Measurements from ENCODE around the gene HNMT.

Gene HNMT

GRCh38 chr2:138060301-138060635 is 96.0 kb downstream of the HNMT start (continued):
- TF ChIP-seq ZNF18 (tag by site-specific recombination; IDR thresholded peaks at IDR 0.05), result no peak
- no peak for TF ChIP-seq GLI2 (tag by site-specific recombination; IDR thresholded peaks at IDR 0.05; ENCODE audit: borderline replicate concordance, low read depth)
- TF ChIP-seq WT1 (tag by site-specific recombination; IDR thresholded peaks at IDR 0.05), result no peak
- TF ChIP-seq ZNF350 (tag by site-specific recombination; IDR thresholded peaks at IDR 0.05), result no peak
- 0 out of 2 replicates have a peak, but pooled peaks have one; percentile 38 for TF ChIP-seq ZNF169 (tag by site-specific recombination; IDR thresholded peaks at IDR 0.05)
- peak; percentile 71 for TF ChIP-seq ZBTB21 (tag by site-specific recombination; IDR thresholded peaks at IDR 0.05)
- TF ChIP-seq ZNF280D (tag by site-specific recombination; IDR thresholded peaks at IDR 0.05), result no peak
- no peak for TF ChIP-seq ZNF658 (tag by site-specific recombination; IDR thresholded peaks at IDR 0.05)
- TF ChIP-seq ZNF629 (tag by site-specific recombination; IDR thresholded peaks at IDR 0.05), result peak; percentile 82
- TF ChIP-seq KLF8 (tag by site-specific recombination; IDR thresholded peaks at IDR 0.05), result peak; percentile 60
- TF ChIP-seq ZXDB (tag by site-specific recombination; IDR thresholded peaks at IDR 0.05), result peak; percentile 49
- TF ChIP-seq, protein P1, sequence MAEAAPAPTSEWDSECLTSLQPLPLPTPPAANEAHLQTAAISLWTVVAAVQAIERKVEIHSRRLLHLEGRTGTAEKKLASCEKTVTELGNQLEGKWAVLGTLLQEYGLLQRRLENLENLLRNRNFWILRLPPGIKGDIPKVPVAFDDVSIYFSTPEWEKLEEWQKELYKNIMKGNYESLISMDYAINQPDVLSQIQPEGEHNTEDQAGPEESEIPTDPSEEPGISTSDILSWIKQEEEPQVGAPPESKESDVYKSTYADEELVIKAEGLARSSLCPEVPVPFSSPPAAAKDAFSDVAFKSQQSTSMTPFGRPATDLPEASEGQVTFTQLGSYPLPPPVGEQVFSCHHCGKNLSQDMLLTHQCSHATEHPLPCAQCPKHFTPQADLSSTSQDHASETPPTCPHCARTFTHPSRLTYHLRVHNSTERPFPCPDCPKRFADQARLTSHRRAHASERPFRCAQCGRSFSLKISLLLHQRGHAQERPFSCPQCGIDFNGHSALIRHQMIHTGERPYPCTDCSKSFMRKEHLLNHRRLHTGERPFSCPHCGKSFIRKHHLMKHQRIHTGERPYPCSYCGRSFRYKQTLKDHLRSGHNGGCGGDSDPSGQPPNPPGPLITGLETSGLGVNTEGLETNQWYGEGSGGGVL (tag by site-specific recombination; IDR thresholded peaks at IDR 0.05), result peak; percentile 52
- no peak for TF ChIP-seq ZNF292 (tag by site-specific recombination; IDR thresholded peaks at IDR 0.05; ENCODE audit: borderline replicate concordance, low read depth)
- no peak for TF ChIP-seq ZNF37A (tag by site-specific recombination; IDR thresholded peaks at IDR 0.05)
- 0 out of 2 replicates have a peak, but pooled peaks have one; percentile 42 for TF ChIP-seq ZNF184 (tag by site-specific recombination; IDR thresholded peaks at IDR 0.05)
- no peak for TF ChIP-seq ZNF514 (tag by site-specific recombination; IDR thresholded peaks at IDR 0.05)
- 0 out of 2 replicates have a peak, but pooled peaks have one; percentile 47 for TF ChIP-seq RBAK (tag by site-specific recombination; IDR thresholded peaks at IDR 0.05)
- 0 out of 2 replicates have a peak, but pooled peaks have one; percentile 36 for TF ChIP-seq SP3 (tag by site-specific recombination; IDR thresholded peaks at IDR 0.05)
- TF ChIP-seq, protein P2, sequence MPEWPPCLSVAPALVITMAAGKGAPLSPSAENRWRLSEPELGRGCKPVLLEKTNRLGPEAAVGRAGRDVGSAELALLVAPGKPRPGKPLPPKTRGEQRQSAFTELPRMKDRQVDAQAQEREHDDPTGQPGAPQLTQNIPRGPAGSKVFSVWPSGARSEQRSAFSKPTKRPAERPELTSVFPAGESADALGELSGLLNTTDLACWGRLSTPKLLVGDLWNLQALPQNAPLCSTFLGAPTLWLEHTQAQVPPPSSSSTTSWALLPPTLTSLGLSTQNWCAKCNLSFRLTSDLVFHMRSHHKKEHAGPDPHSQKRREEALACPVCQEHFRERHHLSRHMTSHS (tag by site-specific recombination; IDR thresholded peaks at IDR 0.05), result no peak
- TF ChIP-seq ZSCAN23 (tag by site-specific recombination; IDR thresholded peaks at IDR 0.05), result 0 out of 2 replicates have a peak, but pooled peaks have one; percentile 58
- no peak for TF ChIP-seq EGR2 (tag by site-specific recombination; IDR thresholded peaks at IDR 0.05; ENCODE audit: low read depth)
- no peak for TF ChIP-seq ZNF138 (tag by site-specific recombination; IDR thresholded peaks at IDR 0.05; ENCODE audit: borderline replicate concordance)
- TF ChIP-seq, protein P3, sequence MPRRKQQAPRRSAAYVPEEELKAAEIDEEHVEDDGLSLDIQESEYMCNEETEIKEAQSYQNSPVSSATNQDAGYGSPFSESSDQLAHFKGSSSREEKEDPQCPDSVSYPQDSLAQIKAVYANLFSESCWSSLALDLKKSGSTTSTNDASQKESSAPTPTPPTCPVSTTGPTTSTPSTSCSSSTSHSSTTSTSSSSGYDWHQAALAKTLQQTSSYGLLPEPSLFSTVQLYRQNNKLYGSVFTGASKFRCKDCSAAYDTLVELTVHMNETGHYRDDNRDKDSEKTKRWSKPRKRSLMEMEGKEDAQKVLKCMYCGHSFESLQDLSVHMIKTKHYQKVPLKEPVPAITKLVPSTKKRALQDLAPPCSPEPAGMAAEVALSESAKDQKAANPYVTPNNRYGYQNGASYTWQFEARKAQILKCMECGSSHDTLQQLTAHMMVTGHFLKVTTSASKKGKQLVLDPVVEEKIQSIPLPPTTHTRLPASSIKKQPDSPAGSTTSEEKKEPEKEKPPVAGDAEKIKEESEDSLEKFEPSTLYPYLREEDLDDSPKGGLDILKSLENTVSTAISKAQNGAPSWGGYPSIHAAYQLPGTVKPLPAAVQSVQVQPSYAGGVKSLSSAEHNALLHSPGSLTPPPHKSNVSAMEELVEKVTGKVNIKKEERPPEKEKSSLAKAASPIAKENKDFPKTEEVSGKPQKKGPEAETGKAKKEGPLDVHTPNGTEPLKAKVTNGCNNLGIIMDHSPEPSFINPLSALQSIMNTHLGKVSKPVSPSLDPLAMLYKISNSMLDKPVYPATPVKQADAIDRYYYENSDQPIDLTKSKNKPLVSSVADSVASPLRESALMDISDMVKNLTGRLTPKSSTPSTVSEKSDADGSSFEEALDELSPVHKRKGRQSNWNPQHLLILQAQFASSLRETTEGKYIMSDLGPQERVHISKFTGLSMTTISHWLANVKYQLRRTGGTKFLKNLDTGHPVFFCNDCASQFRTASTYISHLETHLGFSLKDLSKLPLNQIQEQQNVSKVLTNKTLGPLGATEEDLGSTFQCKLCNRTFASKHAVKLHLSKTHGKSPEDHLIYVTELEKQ (tag by site-specific recombination; IDR thresholded peaks at IDR 0.05; ENCODE audit: borderline replicate concordance), result peak; percentile 34; the same call in 1 of the 2 replicates
- TF ChIP-seq ZNF501 (tag by site-specific recombination; IDR thresholded peaks at IDR 0.05), result no peak
- no peak for TF ChIP-seq ZNF416 (tag by site-specific recombination; IDR thresholded peaks at IDR 0.05)
- no peak for TF ChIP-seq ZNF521 (tag by site-specific recombination; IDR thresholded peaks at IDR 0.05)
- no peak for TF ChIP-seq ZNF335 (tag by site-specific recombination; conservative IDR thresholded peaks at IDR 0.05)
- peak; percentile 87; the same call in 1 of the 2 replicates for TF ChIP-seq ZNF639 (tag by site-specific recombination; IDR thresholded peaks at IDR 0.05)
- TF ChIP-seq ZNF670 (tag by site-specific recombination; IDR thresholded peaks at IDR 0.05; ENCODE audit: low read depth), result no peak
- TF ChIP-seq ZNF664 (tag by site-specific recombination; IDR thresholded peaks at IDR 0.05), result no peak
